BJ (cell line): ENCODE results near the gene CBX3. TPM values are rescaled to one million over a fixed set of nuclear protein-coding genes. Genes with fewer than 3 reads are reported as not detected.
"Not testable (repeated sequence)": the region's sequence is repeated elsewhere in the genome, so short reads cannot be mapped to it uniquely, and the experiment has no call there.

Experiments used
- CTCF ChIA-PET: fragments of 350-600 bp; formaldehyde crosslinking; extraction: SDS; loops from one replicate; lab custom pipeline; 2021; ENCODE audit warnings: antibody characterized with exemption, inconsistent platforms; lab: Yijun Ruan, JAX
- POLR2A ChIA-PET: fragments of 300-600 bp; sonication (Branson Sonifier 250); formaldehyde crosslinking; extraction: SDS; loops from one replicate; lab custom pipeline; 2021; ENCODE audit warnings: antibody characterized with exemption; lab: Charles Lee
- DNase-seq: peaks from one replicate; pipeline ENCODE4 v3.0.0-alpha.2; 2011; ENCODE audit warnings: low read depth
- H3K27me3 ChIP-seq: 2 replicates; pipeline ENCODE4 v1.6.0; 2011; ENCODE audit warnings: low read length; ENCODE audit not compliant: control insufficient read depth, insufficient read depth
- H3K36me3 ChIP-seq: 2 replicates; pipeline ENCODE4 v1.5.1; 2011; ENCODE audit warnings: low read length; ENCODE audit not compliant: control insufficient read depth, insufficient read depth
- H3K4me3 ChIP-seq: 2 replicates; pipeline ENCODE4 v1.5.1; 2011; ENCODE audit warnings: low read depth, mild to moderate bottlenecking, control low read depth, low read length
- polyA plus RNA-seq: library from polyadenylated mRNA; depleted of rRNA; stranded (reverse); fragments of >200 nt; gene quantifications from 2 replicates; pipeline ENCODE4 v1.2.3, GENCODE V29; 2011; rRNA removed
- TF ChIP-seq, protein P1 (sequence below): IDR thresholded peaks from 2 replicates; pipeline ENCODE4 v1.5.1; 2011; ENCODE audit warnings: low read depth, mild to moderate bottlenecking, control low read depth, inconsistent platforms, low read length, moderate library complexity; ENCODE audit not compliant: insufficient read depth

Gene CBX3
- polyA plus RNA-seq, 1 experiment: 37.0 TPM

DNA sequence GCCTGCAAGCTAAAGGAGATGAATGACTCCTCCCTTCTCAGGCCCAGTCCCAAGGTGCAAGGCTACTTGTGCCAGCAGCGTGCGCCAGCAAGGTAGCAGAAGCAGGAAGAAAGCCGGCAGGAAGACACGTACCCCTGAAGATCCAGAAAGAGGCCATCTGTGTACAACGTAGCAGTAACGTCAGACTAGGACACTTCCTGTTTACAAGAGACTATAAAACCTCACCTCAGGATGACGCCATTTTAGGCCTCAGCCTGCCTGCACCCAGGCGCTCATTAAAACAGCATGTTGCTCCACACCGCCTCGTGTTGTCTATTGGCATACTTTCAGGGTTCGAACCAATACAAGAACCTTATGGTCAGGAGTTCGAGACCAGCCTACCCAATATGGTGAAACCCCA, 48.7 kb downstream of the CBX3 start:
- POLR2A ChIA-PET: no interaction called here
- TF ChIP-seq, protein P1, sequence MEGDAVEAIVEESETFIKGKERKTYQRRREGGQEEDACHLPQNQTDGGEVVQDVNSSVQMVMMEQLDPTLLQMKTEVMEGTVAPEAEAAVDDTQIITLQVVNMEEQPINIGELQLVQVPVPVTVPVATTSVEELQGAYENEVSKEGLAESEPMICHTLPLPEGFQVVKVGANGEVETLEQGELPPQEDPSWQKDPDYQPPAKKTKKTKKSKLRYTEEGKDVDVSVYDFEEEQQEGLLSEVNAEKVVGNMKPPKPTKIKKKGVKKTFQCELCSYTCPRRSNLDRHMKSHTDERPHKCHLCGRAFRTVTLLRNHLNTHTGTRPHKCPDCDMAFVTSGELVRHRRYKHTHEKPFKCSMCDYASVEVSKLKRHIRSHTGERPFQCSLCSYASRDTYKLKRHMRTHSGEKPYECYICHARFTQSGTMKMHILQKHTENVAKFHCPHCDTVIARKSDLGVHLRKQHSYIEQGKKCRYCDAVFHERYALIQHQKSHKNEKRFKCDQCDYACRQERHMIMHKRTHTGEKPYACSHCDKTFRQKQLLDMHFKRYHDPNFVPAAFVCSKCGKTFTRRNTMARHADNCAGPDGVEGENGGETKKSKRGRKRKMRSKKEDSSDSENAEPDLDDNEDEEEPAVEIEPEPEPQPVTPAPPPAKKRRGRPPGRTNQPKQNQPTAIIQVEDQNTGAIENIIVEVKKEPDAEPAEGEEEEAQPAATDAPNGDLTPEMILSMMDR: no peak

DNA sequence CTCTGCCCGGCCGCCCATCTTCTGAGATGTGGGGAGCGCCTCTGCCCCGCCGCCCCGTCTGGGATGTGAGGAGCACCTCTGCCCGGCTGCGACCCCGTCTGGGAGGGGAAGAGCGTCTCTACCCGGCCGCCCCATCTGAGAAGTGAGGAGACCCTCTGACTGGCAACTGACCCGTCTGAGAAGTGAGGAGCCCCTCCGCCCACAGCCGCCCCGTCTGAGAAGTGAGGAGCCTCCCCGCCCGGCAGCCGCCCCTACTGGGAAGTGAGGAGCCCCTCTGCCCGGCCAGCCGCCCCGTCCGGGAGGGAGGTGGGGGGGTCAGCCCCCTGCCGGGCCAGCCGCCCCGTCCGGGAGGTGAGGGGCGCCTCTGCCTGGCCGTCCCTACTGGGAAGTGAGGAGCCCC, 60.3 kb downstream of the CBX3 start:
- H3K36me3 ChIP-seq, H3K27me3 ChIP-seq, POLR2A ChIA-PET, DNase-seq, H3K4me3 ChIP-seq, CTCF ChIA-PET: not testable (repeated sequence)

More for the DNA sequence above, 48.7 kb downstream of the CBX3 start:
- H3K36me3 ChIP-seq: no peaks in the 10 kb centered on the region
- no peaks in the 10 kb centered on the region for H3K27me3 ChIP-seq
- no peak for DNase-seq
- no peak overlapping the region for H3K4me3 ChIP-seq
- CTCF ChIA-PET: no interaction called here

Other genes with a start within 250 kb of the CBX3 start
- gene NFE2L3, start 49.5 kb upstream of the CBX3 start, polyA plus RNA-seq: 2.6 and 6.5 TPM in 2 replicates
- 139 and 249 TPM in 2 replicates for gene HNRNPA2B1, start 999 bp upstream of the CBX3 start, polyA plus RNA-seq
- gene SNX10, start 90.1 kb downstream of the CBX3 start, polyA plus RNA-seq: not detected in 2 replicates